CD14-positive monocyte (primary cell): ENCODE measurements around the gene ADK. TPM values are rescaled to one million over a fixed set of nuclear protein-coding genes. Genes with fewer than 3 reads are reported as not detected.

Experiments
- DNase-seq, 3 donors: peaks; one replicate each; pipeline ENCODE4 v3.0.0-alpha.2; 2011 to 2022
- H2AFZ ChIP-seq: 2 replicates; pipeline ENCODE4 v1.6.0; 2012; ENCODE audit warnings: mild to moderate bottlenecking, low read depth, low read length, inconsistent platforms; ENCODE audit not compliant: insufficient read depth, poor library complexity, severe bottlenecking
- H3K27ac ChIP-seq, 2 donors: 1 replicate in 1 of 2; 2 replicates in 1 of 2; pipeline ENCODE4 v1.5.1; 2012 to 2013; ENCODE audit warnings: low read length in 2 of 2, control low read depth in 1 of 2, inconsistent platforms in 1 of 2, low read depth in 1 of 2, mild to moderate bottlenecking in 1 of 2
- H3K27me3 ChIP-seq, 2 donors: one replicate each; pipeline versions ENCODE4 v1.6.0 to v1.6.1; 2011 to 2013; ENCODE audit warnings: low read length in 2 of 2; ENCODE audit not compliant: control insufficient read depth in 2 of 2, insufficient read depth in 2 of 2
- H3K36me3 ChIP-seq, 2 donors: replicated peaks in 1 of 2; 1 replicate in 1 of 2; 2 replicates in 1 of 2; pipeline versions ENCODE4 v1.5.1 to v1.6.1; 2012 to 2013; ENCODE audit warnings: low read length in 2 of 2, control low read depth in 1 of 2, inconsistent platforms in 1 of 2, mild to moderate bottlenecking in 1 of 2; ENCODE audit not compliant: insufficient read depth in 2 of 2, control insufficient read depth in 1 of 2
- H3K4me1 ChIP-seq, 2 donors: 1 replicate in 1 of 2; 2 replicates in 1 of 2; pipeline versions ENCODE4 v1.5.1 to v1.6.1; 2012 to 2013; ENCODE audit warnings: low read length in 2 of 2, control low read depth in 1 of 2, inconsistent platforms in 1 of 2, mild to moderate bottlenecking in 1 of 2, moderate library complexity in 1 of 2; ENCODE audit not compliant: insufficient read depth in 2 of 2, control insufficient read depth in 1 of 2
- H3K4me2 ChIP-seq: replicated peaks from 2 replicates; pipeline ENCODE3; 2012; ENCODE audit warnings: low read length, moderate library complexity, mild to moderate bottlenecking; ENCODE audit not compliant: poor library complexity, severe bottlenecking; ENCODE audit errors: extremely low read depth
- H3K4me3 ChIP-seq, 3 experiments: fragments of 200-600 bp in 1 of 3; sonication (generic) in 1 of 3; replicated peaks in 1 of 3; 1 replicate in 2 of 3; 2 replicates in 1 of 3; pipeline ENCODE4 v1.5.1; 2011 to 2013; ENCODE audit warnings: low read length in 3 of 3, mild to moderate bottlenecking in 3 of 3, control low read depth in 2 of 3, low read depth in 2 of 3, inconsistent platforms in 1 of 3, moderate library complexity in 1 of 3
- H3K79me2 ChIP-seq: 2 replicates; pipeline ENCODE4 v1.6.0; 2012; ENCODE audit warnings: mild to moderate bottlenecking, control low read depth, inconsistent platforms, low read length, moderate library complexity; ENCODE audit not compliant: insufficient read depth
- H3K9ac ChIP-seq: 2 replicates; pipeline ENCODE4 v1.6.0; 2017; ENCODE audit warnings: low read length, mild to moderate bottlenecking; ENCODE audit not compliant: insufficient read depth, poor library complexity, severe bottlenecking
- H3K9me3 ChIP-seq, 2 donors: replicated peaks in 1 of 2; 1 replicate in 1 of 2; 2 replicates in 1 of 2; pipeline versions ENCODE4 v1.5.1 to v1.6.1; 2012 to 2013; ENCODE audit warnings: low read length in 2 of 2, control low read depth in 1 of 2; ENCODE audit not compliant: control insufficient read depth in 1 of 2, insufficient read depth in 1 of 2
- H4K20me1 ChIP-seq: 2 replicates; pipeline ENCODE4 v1.6.0; 2012; ENCODE audit warnings: mild to moderate bottlenecking, low read length, control low read depth, moderate library complexity; ENCODE audit not compliant: insufficient read depth
- H3K27ac Mint-ChIP-seq, 7 donors: one replicate each; pipeline ENCODE4 v1.8.0; 2020; ENCODE audit warnings: mild to moderate bottlenecking in 7 of 7, mixed read lengths in 7 of 7, moderate library complexity in 6 of 7, inconsistent platforms in 2 of 7
- H3K27me3 Mint-ChIP-seq, 3 donors: one replicate each; pipeline ENCODE4 v1.8.0; 2021 to 2022; ENCODE audit warnings: low read depth in 3 of 3, mild to moderate bottlenecking in 3 of 3, mixed read lengths in 3 of 3, moderate library complexity in 3 of 3, inconsistent platforms in 1 of 3
- H3K36me3 Mint-ChIP-seq, 2 donors: one replicate each; pipeline ENCODE4 v1.8.0; 2020; ENCODE audit warnings: mixed read lengths in 2 of 2, inconsistent platforms in 1 of 2, mild to moderate bottlenecking in 1 of 2
- H3K4me1 Mint-ChIP-seq: one replicate; pipeline ENCODE4 v1.8.0; 2020; ENCODE audit warnings: mild to moderate bottlenecking, mixed read lengths
- H3K4me3 Mint-ChIP-seq, 2 donors: one replicate each; pipeline ENCODE4 v1.8.0; 2020; ENCODE audit warnings: mild to moderate bottlenecking in 2 of 2, mixed read lengths in 2 of 2, moderate library complexity in 1 of 2
- H3K9me3 Mint-ChIP-seq, 7 donors: one replicate each; pipeline ENCODE4 v1.8.0; 2020 to 2022; ENCODE audit warnings: mixed read lengths in 7 of 7, mild to moderate bottlenecking in 6 of 7, moderate library complexity in 6 of 7, inconsistent platforms in 2 of 7
- WGBS: methylation state at CpG from one replicate; pipeline ENCODE4 v1.1.5; 2013; ENCODE audit warnings: missing lambda C conversion rate; ENCODE audit not compliant: insufficient coverage; 5-methylcytosine and 5-hydroxymethylcytosine counted together
- intact Hi-C, 2 donors: fragments of 100-400 bp; cut with micrococcal nuclease; formaldehyde crosslinking; loops; one replicate each; pipeline versions ENCODE4 v1.15.0 to v1.15.1; 2023
- polyA plus RNA-seq, 3 donors: library from polyadenylated mRNA; depleted of rRNA in 1 of 3; unstranded in 2 of 3; stranded (reverse) in 1 of 3; fragments of 300-500 nt in 2 of 3; fragments of >200 nt in 1 of 3; fragmentation: Illumina TruSeq in 2 of 3; gene quantifications; 1 replicate in 2 of 3; 2 replicates in 1 of 3; pipeline ENCODE4 v1.2.3, GENCODE V29; 2012 to 2021
- TF ChIP-seq, protein P1 (sequence below): fragments of 200-600 bp; IDR thresholded peaks from one replicate; pipeline ENCODE4 v1.8.0; 2022; ENCODE audit warnings: antibody characterized with exemption, mild to moderate bottlenecking

The ADK gene
- polyA plus RNA-seq, 3 donors = 6.4 to 38.2 (median 35.7) TPM

- Histone ChIP-seq H2AFZ (no peak overlapping the region), H4K20me1 (no peaks in the 10 kb centered on the region), H3K4me1 (peaks cover 6% of the 10 kb centered on the region in 2 donors), H3K9me3 (peaks cover 13 to 17% of the 10 kb centered on the region in 2 donors), H3K79me2 (no peaks in the 10 kb centered on the region), H3K4me3 (no peak overlapping the region), H3K36me3 (peaks cover 0 to 19% of the 10 kb centered on the region in 2 donors), H3K9ac (no peak overlapping the region), H3K27me3 (no peaks in the 10 kb centered on the region), H3K27ac (no peak overlapping the region), H3K4me2 (no peak overlapping the region)
- DNase-seq = no peak
- Mint-ChIP-seq H3K4me1 (peaks cover 18% of the 10 kb centered on the region), H3K27ac (no peak overlapping the region), H3K4me3 (no peak overlapping the region), H3K27me3 (no peaks in the 10 kb centered on the region), H3K36me3 (peaks cover 15 to 34% of the 10 kb centered on the region in 2 donors), H3K9me3 (peaks cover 13 to 24% (median 16%) of the 10 kb centered on the region in 7 donors)
- no CpG with 5 or more reads among the region's 2 CpGs for WGBS
- intact Hi-C loops = no loop called here
- TF ChIP-seq, protein P1, sequence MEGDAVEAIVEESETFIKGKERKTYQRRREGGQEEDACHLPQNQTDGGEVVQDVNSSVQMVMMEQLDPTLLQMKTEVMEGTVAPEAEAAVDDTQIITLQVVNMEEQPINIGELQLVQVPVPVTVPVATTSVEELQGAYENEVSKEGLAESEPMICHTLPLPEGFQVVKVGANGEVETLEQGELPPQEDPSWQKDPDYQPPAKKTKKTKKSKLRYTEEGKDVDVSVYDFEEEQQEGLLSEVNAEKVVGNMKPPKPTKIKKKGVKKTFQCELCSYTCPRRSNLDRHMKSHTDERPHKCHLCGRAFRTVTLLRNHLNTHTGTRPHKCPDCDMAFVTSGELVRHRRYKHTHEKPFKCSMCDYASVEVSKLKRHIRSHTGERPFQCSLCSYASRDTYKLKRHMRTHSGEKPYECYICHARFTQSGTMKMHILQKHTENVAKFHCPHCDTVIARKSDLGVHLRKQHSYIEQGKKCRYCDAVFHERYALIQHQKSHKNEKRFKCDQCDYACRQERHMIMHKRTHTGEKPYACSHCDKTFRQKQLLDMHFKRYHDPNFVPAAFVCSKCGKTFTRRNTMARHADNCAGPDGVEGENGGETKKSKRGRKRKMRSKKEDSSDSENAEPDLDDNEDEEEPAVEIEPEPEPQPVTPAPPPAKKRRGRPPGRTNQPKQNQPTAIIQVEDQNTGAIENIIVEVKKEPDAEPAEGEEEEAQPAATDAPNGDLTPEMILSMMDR = no peak
Observed at GRCh38 chr10:74485283-74485682, 334.3 kb downstream of the ADK start.

- Mint-ChIP-seq H3K4me3 (no peak overlapping the region), H3K9me3 (peaks cover 11 to 19% (median 13%) of the 10 kb centered on the region in 7 donors), H3K27ac (no peak overlapping the region), H3K4me1 (peaks cover 18% of the 10 kb centered on the region), H3K27me3 (no peaks in the 10 kb centered on the region), H3K36me3 (peaks cover 9 to 27% of the 10 kb centered on the region in 2 donors)
- H4K20me1 ChIP-seq = no peaks in the 10 kb centered on the region
- no peak overlapping the region for H3K27ac ChIP-seq
- no CpG with 5 or more reads among the region's 1 CpG for WGBS
- no peak overlapping the region for H3K4me3 ChIP-seq
- no peak overlapping the region for H2AFZ ChIP-seq
- peaks cover 0 to 19% of the 10 kb centered on the region in 2 donors for H3K36me3 ChIP-seq
- TF ChIP-seq, protein P1 = no peak
- no peak for DNase-seq
- no peaks in the 10 kb centered on the region for H3K79me2 ChIP-seq
- no peaks in the 10 kb centered on the region for H3K27me3 ChIP-seq
- peaks cover 6% of the 10 kb centered on the region in 2 donors for H3K4me1 ChIP-seq
- intact Hi-C loops = no loop called here
- no peak overlapping the region for H3K4me2 ChIP-seq
- H3K9ac ChIP-seq = no peak overlapping the region
- peaks cover 13 to 15% of the 10 kb centered on the region in 2 donors for H3K9me3 ChIP-seq
Observed at GRCh38 chr10:74486659-74487058, 335.6 kb downstream of the ADK start.
